GM12872 (cell line): ENCODE results near the gene HMCN1.

Experiments
- CTCF ChIP-seq: IDR thresholded peaks from 3 replicates; pipeline ENCODE4 v1.5.1; 2011; ENCODE audit warnings: low read depth, mild to moderate bottlenecking, low read length, moderate library complexity; ENCODE audit not compliant: insufficient read depth

Gene HMCN1

GRCh38 chr1:186063091-186063657, 329.0 kb downstream of the HMCN1 start:
- no peak for TF ChIP-seq CTCF

GRCh38 chr1:186066411-186066810, 332.2 kb downstream of the HMCN1 start:
- no peak for TF ChIP-seq CTCF

GRCh38 chr1:186073697-186074096, 339.5 kb downstream of the HMCN1 start:
- TF ChIP-seq CTCF = no peak

- no peak for TF ChIP-seq CTCF
Measured at GRCh38 chr1:186076006-186076405, 341.8 kb downstream of the HMCN1 start.

- no peak for TF ChIP-seq CTCF
Measured at GRCh38 chr1:186078245-186078644, 344.1 kb downstream of the HMCN1 start.

GRCh38 chr1:186079084-186079684, 345.0 kb downstream of the HMCN1 start:
- no peak for TF ChIP-seq CTCF

- TF ChIP-seq CTCF = no peak
Measured at GRCh38 chr1:186082235-186082937, 348.2 kb downstream of the HMCN1 start.
